GM12878 (cell line): ENCODE measurements around the gene MRPL33. TPM values are rescaled to one million over a fixed set of nuclear protein-coding genes. Genes with fewer than 3 reads are reported as not detected.

ENCODE experiments used
- ATAC-seq: fragments of 200-7000 bp; cut with Tn5 transposase; 3 replicates; pipeline ENCODE4 v1.9.1; 2020; ENCODE audit warnings: mild to moderate bottlenecking, moderate library complexity
- BruUV-seq: library from RNA; stranded (reverse); fragments of 400-500 nt; replicated peaks from 2 replicates; lab custom pipeline; 2021; lab: Mats Ljungman, UMichigan
- CTCF ChIA-PET: fragments of 300-600 bp; sonication (Branson Sonifier 250); formaldehyde crosslinking; extraction: SDS; loops from one replicate; lab custom pipeline; 2021; ENCODE audit warnings: inconsistent platforms; lab: Yijun Ruan, JAX
- POLR2A ChIA-PET: fragments of 350-600 bp; formaldehyde crosslinking; extraction: SDS; loops from one replicate; lab custom pipeline; 2021; ENCODE audit warnings: inconsistent platforms; lab: Charles Lee
- RAD21 ChIA-PET: fragments of 300-600 bp; sonication (Branson Sonifier 250); formaldehyde crosslinking; loops from one replicate; lab custom pipeline; 2023; ENCODE audit warnings: antibody characterized with exemption; ENCODE audit not compliant: unreplicated experiment; lab: Charles Lee
- SMC1A ChIA-PET: fragments of 300-600 bp; sonication (Branson Sonifier 250); formaldehyde crosslinking; loops from one replicate; lab custom pipeline; 2023; ENCODE audit not compliant: unreplicated experiment, uncharacterized antibody; lab: Charles Lee
- DNase-seq: peaks from one replicate; pipeline ENCODE4 v3.0.0-alpha.2; 2011; ENCODE audit warnings: low read depth, low spot score
- FAIRE-seq: peaks from 3 replicates; lab custom pipeline; 2011; peaks lifted over from hg19 to GRCh38; lab: Jason Lieb, UNC
- H2AFZ ChIP-seq: 2 replicates; pipeline ENCODE4 v1.6.0; 2011; ENCODE audit warnings: low read depth, low read length, control low read depth; ENCODE audit not compliant: control insufficient read depth
- H3K27ac ChIP-seq: 2 replicates; pipeline ENCODE4 v1.5.1; 2011; ENCODE audit warnings: control low read depth; ENCODE audit not compliant: control insufficient read depth, insufficient read depth
- H3K27me3 ChIP-seq, 2 experiments: replicated peaks in 1 of 2; 2 replicates each; pipeline versions ENCODE4 v1.6.0 to v1.6.1; 2011; ENCODE audit warnings: low read length in 1 of 2; ENCODE audit not compliant: control insufficient read depth in 2 of 2, insufficient read depth in 2 of 2
- H3K36me3 ChIP-seq, 2 experiments: 2 replicates each; pipeline ENCODE4 v1.5.1; 2011; ENCODE audit warnings: low read length in 1 of 2; ENCODE audit not compliant: control insufficient read depth in 2 of 2, insufficient read depth in 2 of 2
- H3K4me1 ChIP-seq: 2 replicates; pipeline ENCODE4 v1.6.1; 2011; ENCODE audit warnings: mild to moderate bottlenecking, low read length, moderate library complexity, mixed read lengths; ENCODE audit not compliant: control insufficient read depth, insufficient read depth
- H3K4me2 ChIP-seq: 2 replicates; pipeline ENCODE4 v1.6.0; 2011; ENCODE audit warnings: control low read depth; ENCODE audit not compliant: control insufficient read depth, insufficient read depth
- H3K4me3 ChIP-seq: fragments of 200-600 bp; sonication (generic); 2 replicates; pipeline ENCODE4 v1.5.1; 2016
- H3K79me2 ChIP-seq: 2 replicates; pipeline ENCODE4 v1.6.0; 2011; ENCODE audit warnings: low read length; ENCODE audit not compliant: control insufficient read depth, insufficient read depth
- H3K9ac ChIP-seq: 2 replicates; pipeline ENCODE4 v1.8.0; 2011; ENCODE audit warnings: low read length, control low read depth, mixed read lengths; ENCODE audit not compliant: control insufficient read depth, insufficient read depth
- H3K9me3 ChIP-seq: replicated peaks from 3 replicates; pipeline ENCODE4 v1.5.1; 2011; ENCODE audit warnings: mild to moderate bottlenecking, low read length; ENCODE audit not compliant: control insufficient read depth, insufficient read depth
- H4K20me1 ChIP-seq: 2 replicates; pipeline ENCODE4 v1.6.0; 2011; ENCODE audit not compliant: control insufficient read depth, insufficient read depth
- BCL11A ChIP-seq: IDR thresholded peaks from 2 replicates; pipeline ENCODE4 v1.6.1; 2011; ENCODE audit warnings: low read depth, low read length
- EP300 ChIP-seq, 2 experiments: fragments of 150-350 bp in 1 of 2; IDR thresholded peaks; 2 replicates each; pipeline ENCODE4 v1.6.1; 2011 to 2012; ENCODE audit warnings: low read depth in 2 of 2, low read length in 2 of 2, borderline replicate concordance in 1 of 2, improper control_type of control experiment in 1 of 2, inconsistent platforms in 1 of 2; ENCODE audit not compliant: control insufficient read depth in 1 of 2
- IKZF2 ChIP-seq, 2 experiments: fragments of 450-650 bp; IDR thresholded peaks; 2 replicates each; pipeline ENCODE4 v1.6.1; 2017; ENCODE audit warnings: mild to moderate bottlenecking in 2 of 2, moderate library complexity in 2 of 2
- NFYA ChIP-seq: IDR thresholded peaks from 2 replicates; pipeline ENCODE4 v1.6.1; 2011; ENCODE audit warnings: low read depth, mild to moderate bottlenecking, low read length, improper control_type of control experiment, borderline replicate concordance
- PAX8 ChIP-seq: fragments of 450-650 bp; IDR thresholded peaks from 2 replicates; pipeline ENCODE4 v1.6.1; 2017; ENCODE audit warnings: mild to moderate bottlenecking, moderate library complexity
- POU2F2 ChIP-seq: IDR thresholded peaks from 3 replicates; pipeline ENCODE4 v1.6.1; 2011; ENCODE audit warnings: low read depth, mild to moderate bottlenecking, low read length, borderline replicate concordance
- RBBP5 ChIP-seq: fragments of 200-600 bp; sonication (generic); conservative IDR thresholded peaks from 2 replicates; pipeline ENCODE4 v1.6.1; 2016
- RCOR1 ChIP-seq: conservative IDR thresholded peaks from 2 replicates; pipeline ENCODE4 v1.6.1; 2012; ENCODE audit warnings: low read depth, low read length, improper control_type of control experiment
- SIN3A ChIP-seq: IDR thresholded peaks from 2 replicates; pipeline ENCODE4 v1.6.1; 2012; ENCODE audit warnings: low read depth, low read length, improper control_type of control experiment
- SREBF1 ChIP-seq: IDR thresholded peaks from 2 replicates; pipeline ENCODE4 v1.6.1; 2012; ENCODE audit warnings: mild to moderate bottlenecking, low read length
- STAT1 ChIP-seq: fragments of 450-650 bp; conservative IDR thresholded peaks from 2 replicates; pipeline ENCODE4 v1.6.1; 2014; ENCODE audit warnings: antibody characterized with exemption, mild to moderate bottlenecking
- TCF7 ChIP-seq: IDR thresholded peaks from 2 replicates; pipeline ENCODE4 v1.6.1; 2014; ENCODE audit warnings: antibody characterized with exemption, borderline replicate concordance
- YBX1 ChIP-seq: fragments of 450-650 bp; IDR thresholded peaks from 2 replicates; pipeline ENCODE4 v1.6.1; 2016; ENCODE audit warnings: antibody characterized with exemption
- ZNF24 ChIP-seq: fragments of 450-650 bp; IDR thresholded peaks from 2 replicates; pipeline ENCODE4 v1.6.1; 2017; ENCODE audit warnings: antibody characterized with exemption, mild to moderate bottlenecking
- WGBS: methylation state at CpG from one replicate; pipeline ENCODE4 v1.1.6; 2016; ENCODE audit warnings: low lambda C conversion rate; ENCODE audit not compliant: insufficient replicate concordance, insufficient coverage; ENCODE audit errors: missing lambda C conversion rate; 5-methylcytosine and 5-hydroxymethylcytosine counted together
- in situ Hi-C: fragments of 300-500 bp; cut with MboI; formaldehyde crosslinking; loops from 9 replicates; pipeline ENCODE4 v1.14.3; 2018; ENCODE audit warnings: mixed read lengths
- intact Hi-C: fragments of 100-400 bp; cut with micrococcal nuclease; formaldehyde crosslinking; loops from one replicate; pipeline ENCODE4 v1.14.2; 2022; ENCODE audit not compliant: unreplicated experiment
- polyA plus RNA-seq, 11 experiments: library from polyadenylated mRNA; depleted of rRNA in 4 of 11; unstranded in 6 of 11; stranded (reverse) in 5 of 11; fragments of >200 nt; fragmentation: Nextera tagmentation in 4 of 11; fragmentation: Illumina TruSeq in 1 of 11; extraction: Ambion mirVana in 4 of 11; extraction: Trizol in 1 of 11; gene quantifications; 1 replicate in 1 of 11; 2 replicates in 10 of 11; pipeline versions ENCODE4 v1.2.1 to v1.2.3, GENCODE V29; 2011 to 2016; ENCODE audit warnings: inconsistent platforms in 2 of 11, missing spikeins in 2 of 11, low read depth in 1 of 11
- total RNA-seq, 4 experiments: library from RNA; depleted of rRNA in 3 of 4; stranded (reverse); fragments of >200 nt in 3 of 4; fragmentation: Illumina TruSeq in 1 of 4; extraction: Trizol in 1 of 4; gene quantifications; 2 replicates each; pipeline versions ENCODE4 v1.2.1 to v1.2.3, GENCODE V29; 2013 to 2021
- TF ChIP-seq, protein P1 (sequence below): fragments of 450-650 bp; IDR thresholded peaks from 2 replicates; pipeline ENCODE4 v1.6.1; 2017; ENCODE audit warnings: mild to moderate bottlenecking, moderate library complexity
- TF ChIP-seq, protein P2 (sequence below): IDR thresholded peaks from 2 replicates; pipeline ENCODE4 v1.6.1; 2012; ENCODE audit warnings: improper control_type of control experiment, low read depth, low read length; ENCODE audit not compliant: insufficient replicate concordance

The MRPL33 gene
- total and polyA plus RNA-seq, 10 of the 15 experiments (the other 5 are each of a cell fraction or from before 2014, with no cell fraction given), result 50.1 to 318 (median 160) TPM

DNA sequence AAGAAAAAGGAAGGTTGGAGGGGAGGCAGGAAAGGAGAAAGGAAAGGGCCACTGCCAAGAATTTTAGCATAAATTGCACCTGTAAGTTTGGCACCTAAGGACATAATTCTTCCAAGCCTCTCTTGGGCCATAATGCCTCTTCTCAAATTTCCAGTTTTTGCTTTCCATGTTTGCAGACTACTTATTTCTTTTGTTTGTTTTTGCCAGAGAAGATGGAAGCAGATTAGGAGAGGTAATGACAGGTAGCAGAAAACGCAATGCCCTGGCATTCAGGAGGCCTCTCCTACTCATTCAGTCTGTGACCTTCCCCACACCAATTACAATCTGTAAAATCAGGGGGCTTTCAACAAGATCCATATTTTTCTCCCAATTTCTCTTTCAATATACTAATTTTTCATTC, 56.8 kb downstream of the MRPL33 start:
- Histone ChIP-seq H3K79me2 (no peaks in the 10 kb centered on the region), H3K27ac (no peak overlapping the region), H3K27me3 (no peaks in the 10 kb centered on the region; a peak in 1 of 4 replicates), H3K9me3 (no peaks in the 10 kb centered on the region; the same call in 1 of the 3 replicates), H2AFZ (no peak overlapping the region), H3K4me1 (no peaks in the 10 kb centered on the region), H3K4me2 (no peak overlapping the region), H3K9ac (no peak overlapping the region), H4K20me1 (no peaks in the 10 kb centered on the region), H3K4me3 (no peak overlapping the region), H3K36me3 (no peaks in the 10 kb centered on the region)
- ATAC-seq (no peak), DNase-seq (no peak), FAIRE-seq (no peak)
- in situ Hi-C loops, result no loop called here
- RAD21 ChIA-PET, result no interaction called here
- SMC1A ChIA-PET, result no interaction called here
- no TSS peak for BruUV-seq
- intact Hi-C loops, result no loop called here
- CTCF ChIA-PET, result no interaction called here
- WGBS, result 38% methylated on average over 1 of the region's 1 CpG
- POLR2A ChIA-PET, result no interaction called here
- TF ChIP-seq SIN3A (no peak), IKZF2 (IDR thresholded peaks at IDR 0.05) (no peak), BCL11A (no peak), RBBP5 (no peak), SREBF1 (no peak), EP300 (IDR thresholded peaks at IDR 0.05; ENCODE audit: borderline replicate concordance in 1 of 2, control insufficient read depth in 1 of 2, low read depth in 2 of 2, low read length in 2 of 2) (no peak), ZNF24 (no peak), TCF7 (no peak), NFYA (no peak), STAT1 (no peak), RCOR1 (no peak), POU2F2 (no peak), PAX8 (no peak), YBX1 (no peak)
- TF ChIP-seq, protein P1, sequence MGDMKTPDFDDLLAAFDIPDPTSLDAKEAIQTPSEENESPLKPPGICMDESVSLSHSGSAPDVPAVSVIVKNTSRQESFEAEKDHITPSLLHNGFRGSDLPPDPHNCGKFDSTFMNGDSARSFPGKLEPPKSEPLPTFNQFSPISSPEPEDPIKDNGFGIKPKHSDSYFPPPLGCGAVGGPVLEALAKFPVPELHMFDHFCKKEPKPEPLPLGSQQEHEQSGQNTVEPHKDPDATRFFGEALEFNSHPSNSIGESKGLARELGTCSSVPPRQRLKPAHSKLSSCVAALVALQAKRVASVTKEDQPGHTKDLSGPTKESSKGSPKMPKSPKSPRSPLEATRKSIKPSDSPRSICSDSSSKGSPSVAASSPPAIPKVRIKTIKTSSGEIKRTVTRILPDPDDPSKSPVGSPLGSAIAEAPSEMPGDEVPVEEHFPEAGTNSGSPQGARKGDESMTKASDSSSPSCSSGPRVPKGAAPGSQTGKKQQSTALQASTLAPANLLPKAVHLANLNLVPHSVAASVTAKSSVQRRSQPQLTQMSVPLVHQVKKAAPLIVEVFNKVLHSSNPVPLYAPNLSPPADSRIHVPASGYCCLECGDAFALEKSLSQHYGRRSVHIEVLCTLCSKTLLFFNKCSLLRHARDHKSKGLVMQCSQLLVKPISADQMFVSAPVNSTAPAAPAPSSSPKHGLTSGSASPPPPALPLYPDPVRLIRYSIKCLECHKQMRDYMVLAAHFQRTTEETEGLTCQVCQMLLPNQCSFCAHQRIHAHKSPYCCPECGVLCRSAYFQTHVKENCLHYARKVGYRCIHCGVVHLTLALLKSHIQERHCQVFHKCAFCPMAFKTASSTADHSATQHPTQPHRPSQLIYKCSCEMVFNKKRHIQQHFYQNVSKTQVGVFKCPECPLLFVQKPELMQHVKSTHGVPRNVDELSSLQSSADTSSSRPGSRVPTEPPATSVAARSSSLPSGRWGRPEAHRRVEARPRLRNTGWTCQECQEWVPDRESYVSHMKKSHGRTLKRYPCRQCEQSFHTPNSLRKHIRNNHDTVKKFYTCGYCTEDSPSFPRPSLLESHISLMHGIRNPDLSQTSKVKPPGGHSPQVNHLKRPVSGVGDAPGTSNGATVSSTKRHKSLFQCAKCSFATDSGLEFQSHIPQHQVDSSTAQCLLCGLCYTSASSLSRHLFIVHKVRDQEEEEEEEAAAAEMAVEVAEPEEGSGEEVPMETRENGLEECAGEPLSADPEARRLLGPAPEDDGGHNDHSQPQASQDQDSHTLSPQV, result no peak
- TF ChIP-seq, protein P2, sequence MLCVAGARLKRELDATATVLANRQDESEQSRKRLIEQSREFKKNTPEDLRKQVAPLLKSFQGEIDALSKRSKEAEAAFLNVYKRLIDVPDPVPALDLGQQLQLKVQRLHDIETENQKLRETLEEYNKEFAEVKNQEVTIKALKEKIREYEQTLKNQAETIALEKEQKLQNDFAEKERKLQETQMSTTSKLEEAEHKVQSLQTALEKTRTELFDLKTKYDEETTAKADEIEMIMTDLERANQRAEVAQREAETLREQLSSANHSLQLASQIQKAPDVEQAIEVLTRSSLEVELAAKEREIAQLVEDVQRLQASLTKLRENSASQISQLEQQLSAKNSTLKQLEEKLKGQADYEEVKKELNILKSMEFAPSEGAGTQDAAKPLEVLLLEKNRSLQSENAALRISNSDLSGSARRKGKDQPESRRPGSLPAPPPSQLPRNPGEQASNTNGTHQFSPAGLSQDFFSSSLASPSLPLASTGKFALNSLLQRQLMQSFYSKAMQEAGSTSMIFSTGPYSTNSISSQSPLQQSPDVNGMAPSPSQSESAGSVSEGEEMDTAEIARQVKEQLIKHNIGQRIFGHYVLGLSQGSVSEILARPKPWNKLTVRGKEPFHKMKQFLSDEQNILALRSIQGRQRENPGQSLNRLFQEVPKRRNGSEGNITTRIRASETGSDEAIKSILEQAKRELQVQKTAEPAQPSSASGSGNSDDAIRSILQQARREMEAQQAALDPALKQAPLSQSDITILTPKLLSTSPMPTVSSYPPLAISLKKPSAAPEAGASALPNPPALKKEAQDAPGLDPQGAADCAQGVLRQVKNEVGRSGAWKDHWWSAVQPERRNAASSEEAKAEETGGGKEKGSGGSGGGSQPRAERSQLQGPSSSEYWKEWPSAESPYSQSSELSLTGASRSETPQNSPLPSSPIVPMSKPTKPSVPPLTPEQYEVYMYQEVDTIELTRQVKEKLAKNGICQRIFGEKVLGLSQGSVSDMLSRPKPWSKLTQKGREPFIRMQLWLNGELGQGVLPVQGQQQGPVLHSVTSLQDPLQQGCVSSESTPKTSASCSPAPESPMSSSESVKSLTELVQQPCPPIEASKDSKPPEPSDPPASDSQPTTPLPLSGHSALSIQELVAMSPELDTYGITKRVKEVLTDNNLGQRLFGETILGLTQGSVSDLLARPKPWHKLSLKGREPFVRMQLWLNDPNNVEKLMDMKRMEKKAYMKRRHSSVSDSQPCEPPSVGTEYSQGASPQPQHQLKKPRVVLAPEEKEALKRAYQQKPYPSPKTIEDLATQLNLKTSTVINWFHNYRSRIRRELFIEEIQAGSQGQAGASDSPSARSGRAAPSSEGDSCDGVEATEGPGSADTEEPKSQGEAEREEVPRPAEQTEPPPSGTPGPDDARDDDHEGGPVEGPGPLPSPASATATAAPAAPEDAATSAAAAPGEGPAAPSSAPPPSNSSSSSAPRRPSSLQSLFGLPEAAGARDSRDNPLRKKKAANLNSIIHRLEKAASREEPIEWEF, result no peak
